ENCODE results near the gene SLC25A18.

DNA sequence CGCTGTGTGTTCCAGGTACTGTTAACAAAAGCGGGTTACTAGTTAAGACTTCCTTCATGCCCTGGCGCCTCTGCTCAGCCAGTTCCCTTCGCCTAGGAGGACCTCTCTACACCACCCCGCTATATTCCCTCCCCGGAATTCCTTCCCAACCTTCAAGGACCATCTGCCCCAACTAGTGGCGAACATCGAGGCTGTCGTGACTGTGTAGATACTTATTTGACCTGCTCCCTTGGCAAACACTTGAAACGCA is 74.8 kb downstream of the SLC25A18 start:
- TF ChIP-seq, protein P1, sequence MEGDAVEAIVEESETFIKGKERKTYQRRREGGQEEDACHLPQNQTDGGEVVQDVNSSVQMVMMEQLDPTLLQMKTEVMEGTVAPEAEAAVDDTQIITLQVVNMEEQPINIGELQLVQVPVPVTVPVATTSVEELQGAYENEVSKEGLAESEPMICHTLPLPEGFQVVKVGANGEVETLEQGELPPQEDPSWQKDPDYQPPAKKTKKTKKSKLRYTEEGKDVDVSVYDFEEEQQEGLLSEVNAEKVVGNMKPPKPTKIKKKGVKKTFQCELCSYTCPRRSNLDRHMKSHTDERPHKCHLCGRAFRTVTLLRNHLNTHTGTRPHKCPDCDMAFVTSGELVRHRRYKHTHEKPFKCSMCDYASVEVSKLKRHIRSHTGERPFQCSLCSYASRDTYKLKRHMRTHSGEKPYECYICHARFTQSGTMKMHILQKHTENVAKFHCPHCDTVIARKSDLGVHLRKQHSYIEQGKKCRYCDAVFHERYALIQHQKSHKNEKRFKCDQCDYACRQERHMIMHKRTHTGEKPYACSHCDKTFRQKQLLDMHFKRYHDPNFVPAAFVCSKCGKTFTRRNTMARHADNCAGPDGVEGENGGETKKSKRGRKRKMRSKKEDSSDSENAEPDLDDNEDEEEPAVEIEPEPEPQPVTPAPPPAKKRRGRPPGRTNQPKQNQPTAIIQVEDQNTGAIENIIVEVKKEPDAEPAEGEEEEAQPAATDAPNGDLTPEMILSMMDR (IDR thresholded peaks at IDR 0.05): no peak
- TF ChIP-seq POLR2A (IDR thresholded peaks at IDR 0.05) (no peak), POLR2AphosphoS5 (IDR thresholded peaks at IDR 0.05) (no peak)
